Hepatocyte (in vitro differentiated cells): ENCODE results near the gene SNHG17. TPM values are rescaled to one million over a fixed set of nuclear protein-coding genes. Genes with fewer than 3 reads are reported as not detected.

Experiments used
- DNase-seq: peaks from one replicate; pipeline ENCODE4 v3.0.0-alpha.2; 2016; ENCODE audit warnings: low spot score
- H2AFZ ChIP-seq: fragments of 200-600 bp; sonication (generic); 2 replicates; pipeline ENCODE4 v1.6.0; 2016; ENCODE audit warnings: antibody characterized with exemption, mild to moderate bottlenecking
- H3K27ac ChIP-seq: fragments of 200-600 bp; sonication (generic); 2 replicates; pipeline ENCODE4 v1.5.1; 2016; ENCODE audit warnings: mild to moderate bottlenecking
- H3K27me3 ChIP-seq: fragments of 200-600 bp; sonication (generic); 2 replicates; pipeline ENCODE4 v1.6.1; 2016
- H3K36me3 ChIP-seq: fragments of 200-600 bp; sonication (generic); replicated peaks from 2 replicates; pipeline ENCODE4 v1.5.1; 2016; ENCODE audit warnings: low read depth; ENCODE audit not compliant: insufficient read depth
- H3K4me1 ChIP-seq: fragments of 200-600 bp; sonication (generic); 2 replicates; pipeline ENCODE4 v1.5.1; 2016; ENCODE audit warnings: mild to moderate bottlenecking, moderate library complexity; ENCODE audit not compliant: insufficient read depth
- H3K4me2 ChIP-seq: fragments of 200-600 bp; sonication (generic); 2 replicates; pipeline ENCODE4 v1.6.0; 2016
- H3K4me3 ChIP-seq: fragments of 200-600 bp; sonication (generic); 2 replicates; pipeline ENCODE4 v1.5.1; 2016; ENCODE audit warnings: mild to moderate bottlenecking
- H3K79me2 ChIP-seq: fragments of 200-600 bp; sonication (generic); 2 replicates; pipeline ENCODE4 v1.6.0; 2017; ENCODE audit warnings: mild to moderate bottlenecking
- H3K9me2 ChIP-seq: fragments of 200-600 bp; sonication (generic); replicated peaks from 2 replicates; pipeline ENCODE4 v1.6.0; 2017; ENCODE audit warnings: mild to moderate bottlenecking; ENCODE audit not compliant: insufficient read depth
- H3K9me3 ChIP-seq: fragments of 200-600 bp; sonication (generic); 2 replicates; pipeline ENCODE4 v1.5.1; 2016; ENCODE audit warnings: low read depth, mild to moderate bottlenecking
- H4K20me1 ChIP-seq: fragments of 200-600 bp; sonication (generic); 2 replicates; pipeline ENCODE4 v1.6.0; 2016; ENCODE audit warnings: mild to moderate bottlenecking; ENCODE audit not compliant: insufficient read depth, poor library complexity, severe bottlenecking
- CTCF ChIP-seq: fragments of 200-600 bp; sonication (generic); IDR thresholded peaks from 2 replicates; pipeline ENCODE4 v1.5.1; 2016; ENCODE audit warnings: antibody characterized with exemption, mild to moderate bottlenecking; ENCODE audit not compliant: poor library complexity
- EZH2 ChIP-seq: fragments of 200-600 bp; sonication (generic); IDR thresholded peaks from 2 replicates; pipeline ENCODE4 v1.6.1; 2016; ENCODE audit warnings: antibody characterized with exemption, mild to moderate bottlenecking, borderline replicate concordance
- EZH2phosphoT487 ChIP-seq: fragments of 200-600 bp; sonication (generic); IDR thresholded peaks from one replicate; pipeline ENCODE4 v1.6.1; 2018; ENCODE audit warnings: antibody characterized with exemption, mild to moderate bottlenecking, low read depth, moderate library complexity; ENCODE audit not compliant: unreplicated experiment, severe bottlenecking
- WGBS: methylation state at CpG from one replicate; pipeline ENCODE4 v1.1.6; 2016; ENCODE audit warnings: low lambda C conversion rate; ENCODE audit errors: missing lambda C conversion rate; 5-methylcytosine and 5-hydroxymethylcytosine counted together
- polyA plus RNA-seq: library from polyadenylated mRNA; unstranded; fragments of >200 nt; fragmentation: Nextera tagmentation; extraction: Ambion mirVana; gene quantifications from 2 replicates; pipeline ENCODE4 v1.2.1, GENCODE V29; 2016
- total RNA-seq: library from RNA; depleted of rRNA; stranded (reverse); fragments of >200 nt; gene quantifications from 2 replicates; pipeline ENCODE4 v1.2.3, GENCODE V29; 2014

The SNHG17 gene
- total and polyA plus RNA-seq, 2 experiments from 2014 or later = 8.5 to 24.3 TPM

GRCh38 chr20:38427655-38428023, 7.5 kb downstream of the SNHG17 start:
- 88% methylated on average over 5 of the region's 5 CpGs for WGBS
- no peak overlapping the region for H3K4me2 ChIP-seq
- TF ChIP-seq CTCF = no peak

GRCh38 chr20:38426006-38426897, 8.9 kb downstream of the SNHG17 start:
- Histone ChIP-seq H3K4me1 (no peaks in the 10 kb centered on the region), H3K4me2 (no peak overlapping the region), H3K9me3 (no peaks in the 10 kb centered on the region), H3K27ac (no peak overlapping the region), H3K27me3 (no peaks in the 10 kb centered on the region), H3K9me2 (no peaks in the 10 kb centered on the region), H3K36me3 (no peaks in the 10 kb centered on the region), H3K4me3 (no peak overlapping the region), H2AFZ (no peak overlapping the region), H3K79me2 (peaks cover 16% of the 10 kb centered on the region), H4K20me1 (peaks cover 23% of the 10 kb centered on the region)
- TF ChIP-seq CTCF (no peak), EZH2 (no peak), EZH2phosphoT487 (no peak)
- peak; percentile 37 for DNase-seq
- 87% methylated on average over 15 of the region's 15 CpGs for WGBS

More at GRCh38 chr20:38427655-38428023, 7.5 kb downstream of the SNHG17 start:
- peaks cover 33% of the 10 kb centered on the region for H4K20me1 ChIP-seq
- no peaks in the 10 kb centered on the region for H3K4me1 ChIP-seq
- no peaks in the 10 kb centered on the region for H3K9me2 ChIP-seq
- H3K36me3 ChIP-seq = no peaks in the 10 kb centered on the region
- H3K9me3 ChIP-seq = no peaks in the 10 kb centered on the region
- H2AFZ ChIP-seq = no peak overlapping the region
- no peak overlapping the region for H3K27ac ChIP-seq
- H3K79me2 ChIP-seq = peaks cover 30% of the 10 kb centered on the region
- no peak for DNase-seq
- no peaks in the 10 kb centered on the region for H3K27me3 ChIP-seq
- no peak overlapping the region for H3K4me3 ChIP-seq

- H3K9me2 ChIP-seq = no peaks in the 10 kb centered on the region
- no peaks in the 10 kb centered on the region for H3K79me2 ChIP-seq
- no peak for DNase-seq
- no peak overlapping the region for H2AFZ ChIP-seq
- WGBS = 94% methylated on average over 1 of the region's 1 CpG
- H4K20me1 ChIP-seq = peaks cover 21% of the 10 kb centered on the region
- TF ChIP-seq EZH2phosphoT487 (no peak), EZH2 (no peak), CTCF (no peak)
- H3K4me1 ChIP-seq = no peaks in the 10 kb centered on the region
- no peaks in the 10 kb centered on the region for H3K36me3 ChIP-seq
- no peak overlapping the region for H3K4me2 ChIP-seq
- no peak overlapping the region for H3K4me3 ChIP-seq
- no peaks in the 10 kb centered on the region for H3K9me3 ChIP-seq
- no peaks in the 10 kb centered on the region for H3K27me3 ChIP-seq
- H3K27ac ChIP-seq = no peak overlapping the region
These were observed 10.7 kb downstream of the SNHG17 start for GRCh38 chr20:38424401-38424800.
